Measurements from ENCODE around the gene CELA3A.
A peak's percentile ranks its signal among the peaks of the same experiment; 100 is the strongest.

The CELA3A gene

DNA sequence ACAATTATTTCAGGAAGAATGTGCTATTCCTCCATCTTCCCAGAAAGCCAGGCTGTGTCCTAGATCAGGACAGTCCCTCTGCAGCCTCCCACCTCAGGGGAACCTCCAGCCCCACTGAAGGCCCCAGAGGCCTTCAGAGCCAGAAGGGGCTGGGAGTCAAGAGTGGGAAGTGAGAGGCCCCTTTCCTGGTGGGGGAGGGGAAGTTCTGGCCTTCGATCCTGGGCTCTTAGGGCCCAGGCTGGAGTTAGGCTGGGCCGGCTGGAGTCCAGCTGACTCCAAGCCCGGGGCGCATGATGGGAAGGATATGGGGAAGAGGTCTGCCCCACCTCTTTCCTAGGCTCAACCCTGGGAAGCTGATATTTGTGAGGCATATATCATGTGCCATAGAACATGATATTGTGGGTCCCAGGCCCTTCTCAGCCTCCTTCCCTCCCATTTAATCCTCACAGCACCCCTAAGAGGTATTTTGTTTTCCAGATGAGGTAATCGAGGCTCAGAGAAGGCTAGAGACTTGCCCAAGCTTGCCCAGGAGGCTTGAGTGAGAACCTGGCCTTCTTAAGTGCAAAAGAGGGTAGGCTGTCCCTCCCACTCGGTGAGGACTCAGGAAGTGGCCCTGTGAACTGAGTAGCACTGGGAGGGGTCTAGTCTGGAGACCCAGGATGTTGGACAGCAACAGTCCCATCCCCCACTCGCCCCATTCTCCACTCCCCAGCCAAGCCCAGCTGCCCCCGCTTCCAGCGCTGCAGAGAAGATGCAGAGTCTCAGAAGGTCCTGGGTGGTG, 45.8 kb upstream of the CELA3A start:
- 60% methylated on average over 6 of the region's 9 CpGs for WGBS

DNA sequence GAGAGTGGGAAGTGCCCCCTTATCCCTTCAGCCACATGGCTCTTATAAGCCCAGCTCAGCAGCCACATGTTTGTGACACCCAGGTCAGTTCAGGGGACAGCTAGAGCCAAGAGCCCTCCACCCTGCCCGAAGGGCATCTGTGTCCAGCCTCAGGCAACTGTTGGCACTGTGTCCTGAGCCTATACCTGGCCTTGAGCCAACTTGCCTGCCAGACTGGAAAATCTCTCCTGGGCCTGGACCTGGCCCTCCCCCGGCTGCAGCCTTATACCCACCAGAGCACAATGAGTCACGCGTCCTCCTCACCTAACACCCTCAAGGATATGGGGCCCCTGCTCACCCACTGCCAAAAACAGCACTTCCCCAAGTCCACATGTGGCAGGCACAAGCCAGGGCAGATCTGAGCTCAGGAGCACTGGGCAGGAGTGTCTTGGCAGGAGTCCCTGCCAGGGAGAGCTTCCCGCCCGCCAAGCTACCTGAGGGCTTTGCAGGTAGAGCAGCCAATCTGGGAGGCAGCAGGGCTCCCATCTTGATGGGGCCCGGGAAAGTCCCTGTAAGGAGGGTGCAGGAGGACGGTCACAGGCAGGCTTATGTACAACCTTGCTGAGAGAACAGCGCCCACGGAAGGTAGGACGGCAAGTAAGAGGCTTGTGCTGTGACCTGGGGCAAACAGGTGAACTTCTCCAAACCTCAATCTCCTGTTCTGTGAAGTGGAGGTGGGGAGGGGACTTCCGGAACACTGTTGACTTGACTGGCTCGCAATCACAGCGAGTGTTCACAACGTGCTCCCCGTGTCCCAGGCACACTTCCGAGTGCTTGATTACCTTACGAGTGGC, 44.5 kb upstream of the CELA3A start:
- Histone ChIP-seq H3K79me1 (replicated peaks; ENCODE audit: low read length, poor library complexity, severe bottlenecking) (no peaks in the 10 kb centered on the region), H4K91ac (ENCODE audit: low read length) (no peak overlapping the region), H2BK12ac (ENCODE audit: low read length in 2 of 2) (peak overlapping the region in 1 of 2 experiments; percentile 79), H3K27me3 (ENCODE audit: control insufficient read depth in 1 of 2, insufficient read depth in 1 of 2, low read length in 2 of 2) (no peaks in the 10 kb centered on the region), H3K23ac (ENCODE audit: low read length in 2 of 2) (no peak overlapping the region), H3K4me2 (ENCODE audit: low read length, poor library complexity, severe bottlenecking) (peak overlapping the region; percentile 29), H4K8ac (ENCODE audit: low read length) (no peak overlapping the region), H2BK120ac (ENCODE audit: low read depth, low read length) (no peak overlapping the region), H3K9ac (ENCODE audit: low read length) (no peak overlapping the region), H2BK15ac (ENCODE audit: low read depth, poor library complexity, severe bottlenecking) (peak overlapping the region; percentile 73), H3K9me3 (ENCODE audit: control insufficient read depth, low read length) (no peaks in the 10 kb centered on the region), H3K18ac (ENCODE audit: low read depth in 1 of 2, low read length in 2 of 2) (peak overlapping the region in 1 of 2 experiments; percentile 81), H3K4ac (ENCODE audit: low read depth in 1 of 2, low read length in 2 of 2) (peak overlapping the region in 1 of 2 experiments; percentile 80), H2AFZ (ENCODE audit: low read depth, low read length) (no peak overlapping the region), H3K14ac (ENCODE audit: low read length in 2 of 2) (peak overlapping the region in 1 of 2 experiments; percentile 84), H3K36me3 (ENCODE audit: control insufficient read depth in 1 of 2, insufficient read depth in 2 of 2, low read depth in 1 of 2, low read length in 2 of 2) (no peaks in the 10 kb centered on the region), H3K27ac (ENCODE audit: low read length, poor library complexity, severe bottlenecking) (no peak overlapping the region), H3K4me1 (ENCODE audit: control insufficient read depth, insufficient read depth, low read depth, low read length) (peaks cover 27% of the 10 kb centered on the region), H3K4me3 (ENCODE audit: insufficient read depth in 1 of 2, low read depth in 1 of 2, low read length in 2 of 2) (no peak overlapping the region), H2BK5ac (ENCODE audit: low read depth, low read length, poor library complexity, severe bottlenecking) (no peak overlapping the region), H2AK5ac (ENCODE audit: low read length, severe bottlenecking) (peak overlapping the region; percentile 94)
- WGBS: 90% methylated on average over 16 of the region's 18 CpGs
- DNase-seq: peak; percentile 38

More for the DNA sequence above, 45.8 kb upstream of the CELA3A start:
- H3K4ac ChIP-seq (ENCODE audit: low read depth in 1 of 2, low read length in 2 of 2): peak overlapping the region; percentile 54 to 85
- no peak overlapping the region for H3K27ac ChIP-seq (ENCODE audit: low read length, poor library complexity, severe bottlenecking)
- no peaks in the 10 kb centered on the region for H3K9me3 ChIP-seq (ENCODE audit: control insufficient read depth, low read length)
- no peak overlapping the region for H3K4me2 ChIP-seq (ENCODE audit: low read length, poor library complexity, severe bottlenecking)
- DNase-seq: no peak
- peaks cover 0 to 1% of the 10 kb centered on the region in 2 experiments for H3K27me3 ChIP-seq (ENCODE audit: control insufficient read depth in 1 of 2, insufficient read depth in 1 of 2, low read length in 2 of 2)
- H3K18ac ChIP-seq (ENCODE audit: low read depth in 1 of 2, low read length in 2 of 2): peak overlapping the region; percentile 65 to 95
- no peak overlapping the region for H2AFZ ChIP-seq (ENCODE audit: low read depth, low read length)
- peaks cover 27% of the 10 kb centered on the region for H3K4me1 ChIP-seq (ENCODE audit: control insufficient read depth, insufficient read depth, low read depth, low read length)
- H2BK12ac ChIP-seq (ENCODE audit: low read length in 2 of 2): peak overlapping the region; percentile 76 to 90
- peak overlapping the region; percentile 97 for H4K8ac ChIP-seq (ENCODE audit: low read length)
- peak overlapping the region; percentile 27 for H2BK120ac ChIP-seq (ENCODE audit: low read depth, low read length)
- H2BK15ac ChIP-seq (ENCODE audit: low read depth, poor library complexity, severe bottlenecking): peak overlapping the region; percentile 75
- no peak overlapping the region for H2BK5ac ChIP-seq (ENCODE audit: low read depth, low read length, poor library complexity, severe bottlenecking)
- no peak overlapping the region for H3K14ac ChIP-seq (ENCODE audit: low read length in 2 of 2)
- no peaks in the 10 kb centered on the region for H3K79me1 ChIP-seq (replicated peaks; ENCODE audit: low read length, poor library complexity, severe bottlenecking)
- peak overlapping the region; percentile 61 for H3K9ac ChIP-seq (ENCODE audit: low read length)
- H4K91ac ChIP-seq (ENCODE audit: low read length): peak overlapping the region; percentile 84
- peak overlapping the region; percentile 76 for H2AK5ac ChIP-seq (ENCODE audit: low read length, severe bottlenecking)
- no peaks in the 10 kb centered on the region for H3K36me3 ChIP-seq (ENCODE audit: control insufficient read depth in 1 of 2, insufficient read depth in 2 of 2, low read depth in 1 of 2, low read length in 2 of 2)
- H3K4me3 ChIP-seq (ENCODE audit: insufficient read depth in 1 of 2, low read depth in 1 of 2, low read length in 2 of 2): no peak overlapping the region
- no peak overlapping the region for H3K23ac ChIP-seq (ENCODE audit: low read length in 2 of 2)

DNA sequence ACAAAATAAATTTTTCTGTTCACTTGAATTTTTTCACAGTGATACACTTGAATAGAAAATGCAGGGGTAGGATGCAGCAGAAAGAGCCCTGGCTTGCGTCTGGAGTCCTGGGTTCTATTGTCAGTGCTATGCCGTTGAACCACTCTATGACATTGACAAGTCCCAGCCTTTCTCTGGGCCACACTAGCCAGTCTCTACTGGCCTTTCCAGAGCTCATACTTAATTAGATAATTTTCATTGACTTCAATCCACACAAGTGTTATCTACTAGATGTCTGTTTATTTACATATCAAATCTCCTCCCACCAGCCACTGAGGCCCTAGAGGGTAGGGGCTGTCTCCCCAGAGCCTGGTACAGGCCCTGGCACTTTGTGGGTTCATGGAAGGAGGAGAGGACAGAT, 40.1 kb upstream of the CELA3A start:
- H3K4me2 ChIP-seq (ENCODE audit: low read length, poor library complexity, severe bottlenecking): no peak overlapping the region
- no peak overlapping the region for H3K9ac ChIP-seq (ENCODE audit: low read length)
- no peak overlapping the region for H4K8ac ChIP-seq (ENCODE audit: low read length)
- no peaks in the 10 kb centered on the region for H3K79me1 ChIP-seq (replicated peaks; ENCODE audit: low read length, poor library complexity, severe bottlenecking)
- WGBS: 24% methylated on average over 2 of the region's 2 CpGs
- H2BK5ac ChIP-seq (ENCODE audit: low read depth, low read length, poor library complexity, severe bottlenecking): no peak overlapping the region
- no peak overlapping the region for H3K14ac ChIP-seq (ENCODE audit: low read length in 2 of 2)
- H2AK5ac ChIP-seq (ENCODE audit: low read length, severe bottlenecking): peak overlapping the region; percentile 53
- no peak overlapping the region for H3K23ac ChIP-seq (ENCODE audit: low read length in 2 of 2)
- no peaks in the 10 kb centered on the region for H3K9me3 ChIP-seq (ENCODE audit: control insufficient read depth, low read length)
- no peak overlapping the region for H3K18ac ChIP-seq (ENCODE audit: low read depth in 1 of 2, low read length in 2 of 2)
- no peak for DNase-seq
- H3K4me1 ChIP-seq (ENCODE audit: control insufficient read depth, insufficient read depth, low read depth, low read length): peaks cover 17% of the 10 kb centered on the region
- no peak overlapping the region for H4K91ac ChIP-seq (ENCODE audit: low read length)
- H2AFZ ChIP-seq (ENCODE audit: low read depth, low read length): no peak overlapping the region
- H3K27me3 ChIP-seq (ENCODE audit: control insufficient read depth in 1 of 2, insufficient read depth in 1 of 2, low read length in 2 of 2): no peaks in the 10 kb centered on the region
- no peak overlapping the region for H3K4ac ChIP-seq (ENCODE audit: low read depth in 1 of 2, low read length in 2 of 2)
- H2BK120ac ChIP-seq (ENCODE audit: low read depth, low read length): no peak overlapping the region
- H3K36me3 ChIP-seq (ENCODE audit: control insufficient read depth in 1 of 2, insufficient read depth in 2 of 2, low read depth in 1 of 2, low read length in 2 of 2): no peaks in the 10 kb centered on the region
- H2BK15ac ChIP-seq (ENCODE audit: low read depth, poor library complexity, severe bottlenecking): no peak overlapping the region
- H2BK12ac ChIP-seq (ENCODE audit: low read length in 2 of 2): no peak overlapping the region
- H3K27ac ChIP-seq (ENCODE audit: low read length, poor library complexity, severe bottlenecking): no peak overlapping the region
- no peak overlapping the region for H3K4me3 ChIP-seq (ENCODE audit: insufficient read depth in 1 of 2, low read depth in 1 of 2, low read length in 2 of 2)

DNA sequence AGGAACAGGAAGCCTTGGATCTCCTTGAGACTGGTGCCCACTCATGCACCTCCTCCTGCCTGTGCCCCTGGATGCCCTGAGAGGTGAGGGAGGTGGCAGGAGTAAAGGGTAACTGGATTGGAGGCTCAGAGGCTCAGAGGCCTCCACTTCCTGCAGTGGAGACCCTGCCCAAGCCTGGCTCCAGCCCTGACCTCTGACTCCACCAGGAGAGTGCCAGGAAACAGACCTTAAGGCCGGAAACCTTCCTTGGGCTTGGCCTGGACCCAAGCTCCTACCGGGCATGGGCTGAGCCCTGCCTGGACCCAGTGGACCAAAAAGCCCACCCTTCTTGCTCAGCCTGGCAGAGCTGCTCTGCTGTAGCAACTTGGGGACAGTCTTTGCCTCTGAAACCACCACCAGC, 39.7 kb upstream of the CELA3A start:
- Histone ChIP-seq H2AFZ (ENCODE audit: low read depth, low read length) (no peak overlapping the region), H4K91ac (ENCODE audit: low read length) (peak overlapping the region; percentile 58), H3K27me3 (ENCODE audit: control insufficient read depth in 1 of 2, insufficient read depth in 1 of 2, low read length in 2 of 2) (no peaks in the 10 kb centered on the region), H2BK15ac (ENCODE audit: low read depth, poor library complexity, severe bottlenecking) (no peak overlapping the region), H3K79me1 (replicated peaks; ENCODE audit: low read length, poor library complexity, severe bottlenecking) (no peaks in the 10 kb centered on the region), H3K4me3 (ENCODE audit: insufficient read depth in 1 of 2, low read depth in 1 of 2, low read length in 2 of 2) (no peak overlapping the region), H3K27ac (ENCODE audit: low read length, poor library complexity, severe bottlenecking) (no peak overlapping the region), H3K4ac (ENCODE audit: low read depth in 1 of 2, low read length in 2 of 2) (no peak overlapping the region), H3K18ac (ENCODE audit: low read depth in 1 of 2, low read length in 2 of 2) (no peak overlapping the region), H3K14ac (ENCODE audit: low read length in 2 of 2) (no peak overlapping the region), H2BK5ac (ENCODE audit: low read depth, low read length, poor library complexity, severe bottlenecking) (no peak overlapping the region), H2AK5ac (ENCODE audit: low read length, severe bottlenecking) (peak overlapping the region; percentile 53), H3K9ac (ENCODE audit: low read length) (no peak overlapping the region), H3K4me1 (ENCODE audit: control insufficient read depth, insufficient read depth, low read depth, low read length) (peaks cover 16% of the 10 kb centered on the region), H2BK12ac (ENCODE audit: low read length in 2 of 2) (peak overlapping the region; percentile 28 to 29), H3K4me2 (ENCODE audit: low read length, poor library complexity, severe bottlenecking) (no peak overlapping the region), H2BK120ac (ENCODE audit: low read depth, low read length) (no peak overlapping the region), H4K8ac (ENCODE audit: low read length) (peak overlapping the region; percentile 19), H3K9me3 (ENCODE audit: control insufficient read depth, low read length) (no peaks in the 10 kb centered on the region), H3K36me3 (ENCODE audit: control insufficient read depth in 1 of 2, insufficient read depth in 2 of 2, low read depth in 1 of 2, low read length in 2 of 2) (no peaks in the 10 kb centered on the region), H3K23ac (ENCODE audit: low read length in 2 of 2) (no peak overlapping the region)
- 84% methylated on average over 2 of the region's 2 CpGs for WGBS
- DNase-seq: no peak

Measured in mesenchymal stem cell (in vitro differentiated cells and primary cell).